Myocyte (in vitro differentiated cells): ENCODE results near the gene NR3C2. TPM values are rescaled to one million over a fixed set of nuclear protein-coding genes. Genes with fewer than 3 reads are reported as not detected.
"Not testable (repeated sequence)": the region's sequence is repeated elsewhere in the genome, so short reads cannot be mapped to it uniquely, and the experiment has no call there.

Experiments
- DNase-seq: peaks from one replicate; pipeline ENCODE4 v3.0.0-alpha.2; 2012; ENCODE audit warnings: low read depth
- total RNA-seq: library from RNA; depleted of rRNA; stranded (reverse); fragments of >200 nt; gene quantifications from 2 replicates; pipeline ENCODE4 v1.2.3, GENCODE V29; 2014

Gene NR3C2
- total RNA-seq, 1 donor from 2014 or later = 13.4 TPM

DNA sequence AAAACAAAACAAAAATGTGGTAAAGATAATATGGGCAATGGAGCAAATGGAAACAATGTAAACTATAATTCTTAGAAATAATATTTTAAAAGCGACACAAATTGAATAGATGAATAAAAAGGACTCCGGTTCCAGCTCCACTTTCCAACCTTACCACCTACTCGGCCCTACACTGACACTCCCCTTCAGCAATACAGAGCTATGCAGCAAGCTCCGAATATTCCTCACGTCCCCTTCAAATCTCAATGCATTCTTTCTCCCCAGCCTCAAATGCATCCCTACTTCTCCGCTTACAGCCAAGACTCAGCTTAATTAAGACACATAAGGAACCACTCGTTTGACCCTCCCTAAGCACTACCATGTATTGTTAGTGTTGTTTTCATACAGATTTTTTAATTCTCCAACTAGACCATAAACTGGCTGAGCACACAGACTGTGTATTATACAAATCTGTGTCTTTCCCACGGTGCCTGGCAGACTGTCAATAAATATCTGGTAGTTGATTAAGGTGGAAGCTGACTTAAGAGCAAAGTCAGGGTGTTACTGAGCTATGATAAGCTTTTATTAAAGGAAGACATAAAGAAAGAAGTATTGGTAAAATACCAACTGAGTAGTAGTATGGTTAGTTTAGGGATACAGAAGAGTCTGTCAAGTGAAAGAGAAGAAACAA is 219.1 kb downstream of the NR3C2 start:
- DNase-seq = no peak

DNA sequence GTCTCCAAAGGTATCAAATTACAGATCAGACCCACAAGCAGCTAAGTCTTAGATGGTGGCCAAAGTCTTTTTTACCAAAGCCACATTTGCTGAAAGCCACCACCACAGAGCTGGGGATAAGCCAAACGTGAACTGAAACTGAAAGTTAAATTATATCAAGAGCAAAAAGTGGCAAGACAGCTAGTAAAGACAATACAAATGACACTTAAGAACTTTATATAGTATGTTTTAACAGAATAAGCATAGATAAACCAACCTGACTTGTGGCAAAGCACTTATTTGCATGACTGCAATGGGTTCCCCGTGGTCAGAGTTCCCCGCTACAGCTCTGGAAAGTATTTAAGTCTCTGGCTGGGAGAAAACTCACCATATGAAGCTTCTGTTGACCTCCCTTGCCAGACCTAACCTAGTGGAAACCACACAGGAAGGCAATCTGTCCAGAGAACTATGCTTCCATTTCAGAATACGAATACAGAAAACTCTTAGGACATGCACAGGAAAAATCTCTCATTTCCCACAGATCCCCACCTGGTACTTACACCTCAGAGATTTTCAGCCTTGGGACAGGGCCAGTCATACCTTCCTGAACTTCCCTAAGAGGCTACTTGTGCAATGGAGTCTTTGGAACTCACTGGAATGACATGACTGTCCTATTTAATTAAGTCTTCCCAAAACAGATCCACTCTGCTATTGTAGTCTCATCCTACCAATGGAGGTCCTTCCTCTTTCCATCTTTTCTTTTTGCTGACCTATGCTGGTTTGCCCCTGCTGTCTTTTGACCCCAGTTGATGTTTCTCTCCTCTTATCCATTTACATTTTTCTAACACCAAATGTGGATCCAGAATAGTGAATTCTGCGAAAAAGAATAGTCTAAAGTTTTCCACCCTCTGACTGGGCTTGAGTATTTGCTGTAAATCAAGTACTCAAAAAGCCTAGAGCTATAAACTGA is 225.1 kb downstream of the NR3C2 start:
- peak; percentile 80 for DNase-seq

DNA sequence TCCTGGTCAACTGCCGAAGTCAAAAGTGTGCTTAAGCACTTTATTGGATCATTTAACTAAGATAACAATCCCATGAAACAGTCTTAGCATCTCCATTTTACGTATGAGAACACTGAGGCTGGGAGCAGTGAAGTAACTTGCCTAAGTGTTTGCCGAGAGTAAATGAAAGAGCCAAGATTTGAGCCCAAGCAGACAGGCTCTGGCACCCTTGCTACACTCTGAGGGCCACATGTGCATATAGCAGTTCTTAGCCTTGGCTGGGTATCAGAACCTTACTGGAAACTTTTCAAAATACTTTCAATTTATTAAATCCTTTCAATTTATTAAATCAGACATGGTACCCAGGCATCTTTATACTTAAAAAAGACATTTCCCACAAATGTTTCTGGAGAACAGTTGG is 225.9 kb downstream of the NR3C2 start:
- DNase-seq = no peak

DNA sequence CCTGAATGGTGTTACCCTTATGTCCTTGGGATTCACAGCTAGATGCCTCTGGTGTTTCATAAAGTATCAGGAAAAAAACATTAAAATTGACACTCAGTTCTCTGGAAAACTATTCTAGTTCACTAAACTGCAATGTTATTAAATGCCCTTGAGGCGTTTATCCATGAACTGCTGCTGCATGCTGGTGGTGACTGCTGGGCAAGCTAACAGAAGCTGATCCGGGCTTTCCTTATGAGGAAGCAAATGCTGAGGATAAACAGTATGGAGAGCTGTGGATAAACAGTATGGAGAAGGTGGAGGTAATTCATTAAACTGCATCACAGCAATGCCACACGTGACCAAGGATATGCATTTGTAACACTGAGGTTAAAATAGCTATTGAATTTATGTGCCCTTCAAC is 227.0 kb downstream of the NR3C2 start:
- no peak for DNase-seq

DNA sequence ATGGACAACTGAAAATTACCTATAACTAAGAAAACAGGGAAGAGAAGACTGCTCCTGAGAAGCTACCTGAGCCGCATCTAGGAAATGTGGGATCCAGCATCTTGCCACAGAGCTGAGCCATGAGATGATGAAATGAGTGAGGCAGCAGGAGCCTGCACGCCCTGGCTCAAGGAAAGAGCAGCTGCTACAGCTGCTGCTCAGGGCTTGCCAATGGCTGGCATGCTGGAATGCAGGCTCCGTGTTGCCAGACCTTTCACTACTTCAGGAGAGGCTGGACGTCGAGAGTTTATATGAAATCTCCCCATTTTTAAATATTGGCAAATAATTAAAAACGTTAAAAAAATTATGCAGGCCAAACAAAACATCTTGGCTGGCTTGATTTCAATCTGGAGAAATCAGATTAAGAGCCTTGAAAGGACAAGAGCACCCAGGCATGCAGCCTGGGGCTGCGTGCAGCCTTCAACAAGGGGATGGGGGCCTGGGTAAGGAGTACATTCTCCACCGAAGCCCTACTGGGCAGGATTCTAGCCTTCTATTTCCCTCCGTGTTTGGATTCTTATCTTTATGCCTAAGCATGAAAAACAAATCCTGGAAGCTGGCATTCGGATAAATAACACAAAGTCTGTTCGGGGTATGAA is 227.6 kb downstream of the NR3C2 start:
- peak; percentile 89 for DNase-seq

- DNase-seq = peak; percentile 42
Measured at GRCh38 chr4:148211533-148211932, 230.7 kb downstream of the NR3C2 start.

GRCh38 chr4:148210661-148211060 is 231.6 kb downstream of the NR3C2 start:
- no peak for DNase-seq

DNA sequence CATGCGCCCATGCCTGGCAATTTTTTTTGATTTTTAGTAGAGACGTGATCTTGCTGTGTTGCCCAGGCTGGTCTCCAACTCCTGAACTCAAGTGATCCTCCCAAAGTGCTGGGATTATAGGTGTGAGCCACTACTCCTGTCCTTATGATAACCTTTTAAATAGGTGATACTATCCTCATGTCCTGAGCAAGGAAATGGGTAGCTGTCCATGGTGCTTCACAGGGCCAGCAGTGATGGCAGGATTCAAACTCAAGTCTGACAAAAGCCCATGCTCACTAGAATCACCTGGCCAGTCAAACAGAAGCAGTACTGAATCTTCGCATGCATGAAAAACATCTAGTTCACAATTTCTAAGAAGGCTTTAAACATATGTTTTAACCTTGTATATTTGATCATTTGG is 235.1 kb downstream of the NR3C2 start:
- DNase-seq = no peak

GRCh38 chr4:148205476-148205875 is 236.7 kb downstream of the NR3C2 start:
- DNase-seq = no peak

DNA sequence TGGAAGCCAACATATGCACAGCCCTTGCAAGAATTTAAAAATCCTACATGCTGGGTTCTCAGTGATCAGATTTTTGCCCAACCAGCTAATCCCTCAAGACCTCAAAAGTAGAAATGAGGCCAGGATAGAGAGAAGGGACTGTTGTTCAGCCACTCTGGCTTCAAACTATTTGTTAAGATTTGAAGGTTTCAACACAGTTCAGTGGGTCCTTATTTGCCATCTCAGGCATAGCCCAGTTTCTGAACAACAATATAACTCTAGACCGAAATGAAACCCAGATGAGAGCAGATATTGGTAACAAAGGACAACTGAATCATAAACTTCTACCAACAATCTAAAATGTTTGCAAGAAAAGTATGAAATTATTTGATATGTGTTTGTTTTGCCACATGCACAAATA is 237.3 kb downstream of the NR3C2 start:
- DNase-seq = no peak

GRCh38 chr4:148204171-148204570 is 238.0 kb downstream of the NR3C2 start:
- no peak for DNase-seq

DNA sequence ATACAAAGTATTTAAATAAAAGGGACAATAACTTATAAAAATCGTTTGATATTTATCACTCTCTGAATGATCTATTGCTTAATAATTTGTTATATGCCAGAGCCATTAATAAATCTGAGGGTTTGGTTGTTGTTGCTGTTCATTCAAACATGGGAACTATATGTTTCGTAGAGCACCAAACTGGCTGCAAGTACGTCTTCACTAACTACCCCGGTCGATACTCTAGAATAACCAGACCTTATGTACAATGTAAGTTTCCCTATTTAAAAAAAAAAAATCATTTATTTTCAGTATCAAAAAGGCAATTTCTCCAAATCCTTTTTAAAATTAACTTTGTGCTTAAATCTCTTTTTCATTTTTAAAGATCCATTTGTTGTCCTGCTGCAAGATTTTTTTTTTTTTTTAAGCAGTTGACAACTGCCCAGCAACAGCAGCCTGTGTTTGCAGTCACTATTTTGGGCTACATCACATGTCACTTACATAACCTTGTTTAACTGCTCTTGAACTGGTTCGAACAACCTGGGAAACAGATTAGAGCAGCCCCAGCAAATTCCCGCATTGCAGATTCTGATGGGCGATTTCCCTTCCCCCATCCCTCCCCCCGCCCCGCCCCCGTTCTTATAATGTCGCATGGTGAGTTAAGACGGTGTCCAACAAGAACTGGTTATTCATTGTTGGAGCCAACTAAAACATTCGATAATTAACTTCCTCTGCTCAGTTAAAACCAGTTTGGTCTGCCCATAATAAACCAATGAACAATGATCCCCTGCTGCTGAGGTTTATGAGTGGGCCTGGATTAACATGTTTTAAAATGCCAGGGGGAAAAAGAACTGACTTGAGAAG is 238.9 kb downstream of the NR3C2 start:
- DNase-seq = peak; percentile 62

DNA sequence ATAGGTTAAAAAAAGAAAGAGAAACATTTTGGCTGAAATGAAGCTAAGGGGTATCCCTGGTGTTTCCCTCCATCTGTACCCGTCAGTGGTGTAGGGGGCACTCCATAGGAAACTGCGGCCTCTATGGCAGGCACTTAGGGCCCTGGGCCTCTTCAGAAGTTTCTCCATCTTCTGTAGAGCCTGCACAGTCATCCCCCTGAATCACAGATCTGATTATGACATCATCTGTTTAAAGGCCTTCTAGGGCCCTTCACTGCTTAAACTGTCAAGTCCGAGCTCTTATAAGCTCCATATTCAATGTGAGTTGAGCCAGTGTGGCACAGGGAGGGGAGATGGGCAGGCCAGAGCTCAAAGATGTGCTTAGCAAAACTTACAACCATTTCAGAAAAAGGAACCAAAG is 241.3 kb downstream of the NR3C2 start:
- DNase-seq = no peak

DNA sequence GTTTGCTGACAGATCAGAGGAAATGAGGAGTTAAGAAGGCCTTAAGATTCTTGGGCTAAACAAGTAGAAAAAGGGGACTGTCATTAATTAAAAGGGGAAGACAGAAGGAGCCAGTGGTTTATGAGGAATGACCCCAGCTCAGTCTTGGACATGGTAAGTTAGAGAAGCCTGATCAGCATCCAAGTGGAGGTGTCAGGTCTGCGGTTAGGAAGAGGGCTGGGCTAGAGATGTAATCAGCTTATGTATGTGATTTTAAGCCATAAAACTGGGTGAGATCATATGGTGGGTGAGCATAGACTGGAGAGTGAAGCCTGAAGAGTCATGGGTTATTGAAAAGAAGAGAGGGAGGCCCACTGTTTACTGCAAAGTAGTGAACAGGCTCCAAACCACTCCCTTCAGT is 246.1 kb downstream of the NR3C2 start:
- no peak for DNase-seq

- DNase-seq = no peak
Measured at GRCh38 chr4:148192526-148192925, 249.7 kb downstream of the NR3C2 start.

- not testable (repeated sequence) for DNase-seq
Measured at GRCh38 chr4:148187454-148188222, 254.6 kb downstream of the NR3C2 start.

GRCh38 chr4:148184922-148185321 is 257.3 kb downstream of the NR3C2 start:
- DNase-seq = no peak

GRCh38 chr4:148182230-148182911 is 259.8 kb downstream of the NR3C2 start:
- no peak for DNase-seq

DNA sequence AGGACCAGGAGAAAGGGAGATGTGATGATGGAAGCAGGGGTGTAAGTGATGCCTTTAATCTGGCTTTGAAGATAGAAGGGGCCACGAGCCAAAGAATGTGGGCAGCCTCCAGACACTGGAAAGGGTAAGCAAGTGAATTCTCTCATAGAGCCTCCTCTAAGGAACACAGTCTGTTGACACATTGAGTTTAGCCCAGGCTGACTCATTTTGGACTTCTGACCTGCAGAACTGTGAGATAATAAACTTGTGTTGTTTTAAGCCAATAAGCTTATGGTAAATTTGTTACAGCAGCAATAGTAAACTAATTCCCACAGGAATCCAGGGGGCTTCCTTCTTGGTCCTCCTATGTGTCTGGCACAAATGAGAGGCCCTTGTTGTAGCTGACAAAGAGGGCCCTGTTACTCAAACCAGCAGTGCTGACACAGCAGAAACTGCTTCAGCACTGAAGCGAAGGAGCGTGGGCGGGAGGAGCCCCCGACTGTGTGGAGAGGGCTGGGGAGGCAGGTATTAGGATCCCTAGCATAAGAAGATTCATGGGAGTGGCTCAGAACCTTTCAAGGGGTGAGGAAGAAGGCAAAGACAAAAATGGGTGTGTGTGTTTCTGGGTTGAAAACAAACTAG is 268.7 kb downstream of the NR3C2 start:
- no peak for DNase-seq
